Heart left ventricle (tissue), 16 donors: ENCODE measurements around the gene FAM98C. TPM values are rescaled to one million over a fixed set of nuclear protein-coding genes. Genes with fewer than 3 reads are reported as not detected.

Source experiments
- ATAC-seq, 4 donors: fragments of 200-7000 bp; cut with Tn5 transposase; one replicate each; pipeline ENCODE4 v1.9.1; 2020 to 2022; ENCODE audit warnings: moderate library complexity in 4 of 4, mild to moderate bottlenecking in 3 of 4, moderate number of reproducible peaks in 1 of 4
- DNase-seq, 5 donors: peaks; one replicate each; pipeline ENCODE4 v3.0.0-alpha.2; 2020
- H3K27ac ChIP-seq, 12 donors: fragments of 200-600 bp; sonication (generic) in 4 of 12; one replicate each; pipeline versions ENCODE4 v1.5.0 to v1.8.0; 2016 to 2022; ENCODE audit warnings: mild to moderate bottlenecking in 2 of 12
- H3K27me3 ChIP-seq, 9 donors: fragments of 200-600 bp; sonication (generic) in 2 of 9; one replicate each; pipeline versions ENCODE4 v1.5.1 to v1.8.0; 2016 to 2022; ENCODE audit warnings: mild to moderate bottlenecking in 3 of 9
- H3K36me3 ChIP-seq, 9 donors: fragments of 200-600 bp; sonication (generic) in 2 of 9; one replicate each; pipeline versions ENCODE4 v1.5.0 to v1.8.0; 2018 to 2022; ENCODE audit warnings: mild to moderate bottlenecking in 2 of 9
- H3K4me1 ChIP-seq, 12 donors: fragments of 200-600 bp; sonication (generic) in 4 of 12; one replicate each; pipeline versions ENCODE4 v1.5.0 to v1.8.0; 2016 to 2022; ENCODE audit warnings: mild to moderate bottlenecking in 3 of 12
- H3K4me3 ChIP-seq, 12 donors: fragments of 200-600 bp; sonication (generic) in 4 of 12; one replicate each; pipeline versions ENCODE4 v1.5.0 to v1.8.0; 2017 to 2022; ENCODE audit warnings: mild to moderate bottlenecking in 9 of 12, moderate library complexity in 4 of 12
- H3K9me3 ChIP-seq, 12 donors: fragments of 200-600 bp; sonication (generic) in 4 of 12; one replicate each; pipeline versions ENCODE4 v1.5.0 to v1.8.0; 2016 to 2022; ENCODE audit warnings: mild to moderate bottlenecking in 1 of 12
- CTCF ChIP-seq, 12 donors: fragments of 200-600 bp; sonication (generic) in 4 of 12; IDR thresholded peaks; one replicate each; pipeline versions ENCODE4 v1.5.0 to v1.8.0; 2018 to 2022; ENCODE audit warnings: antibody characterized with exemption in 12 of 12, mild to moderate bottlenecking in 5 of 12
- POLR2A ChIP-seq, 2 donors: fragments of 450-650 bp; IDR thresholded peaks; one replicate each; pipeline ENCODE4 v1.6.1; 2017; ENCODE audit warnings: antibody characterized with exemption in 2 of 2, mild to moderate bottlenecking in 2 of 2, moderate library complexity in 2 of 2
- WGBS, 4 donors: extraction: QIAGEN DNeasy Blood & Tissue Kit in 2 of 4; methylation state at CpG; one replicate each; pipeline versions ENCODE4 v1.1.5 to v1.1.7; 2013 to 2018; 5-methylcytosine and 5-hydroxymethylcytosine counted together
- intact Hi-C, 10 donors: fragments of 100-400 bp; cut with DNase I; formaldehyde crosslinking; loops; one replicate each; pipeline versions ENCODE4 v1.11.1 to v1.14.2; 2022
- polyA plus RNA-seq, 2 donors: library from polyadenylated mRNA; stranded (reverse); fragments of 200-250 nt; gene quantifications; one replicate each; pipeline ENCODE4 v1.2.3, GENCODE V29; 2013
- total RNA-seq, 9 donors: library from RNA; depleted of rRNA in 2 of 9; stranded (reverse); fragments of >200 nt in 2 of 9; fragmentation: NEBNext Ultra II Directional in 3 of 9; extraction: Animal tissue kit (Norgen Biotek cat#: 25700) in 3 of 9; gene quantifications; one replicate each; pipeline versions ENCODE4 v1.1.0 to v1.2.4, GENCODE V29; 2016 to 2023
- donor health status: ischemic (EF 13 %, LVEDD 7.1; RV severe dilation, severe dysfunction).
- donor health status: healthy with polysubstance abuse.
- donor health status: DM: no; HTN: yes; CAD: no.
- donor health status: DM: no; HTN: no; CAD: no.
- donor health status: ischemic (EF 25% LVEDD 6.9; RV normal size, moderate dysfunction).
- donor health status: ischemic (EF 25% LVEDD 5.7; RV mildly dilated, moderate dysfunction).
- donor health status: healthy.
- donor health status: DM: yes; HTN: yes; CAD: no.
- donor health status: ischemic (EF 35%, LVEDD 5.7; RV mildly dilated, moderate dysfunction).
- donor health status: nonischemic (EF 11% LVEDD 7.7; RV severe dilation, severe dysfunction).
- donor health status: DM: yes; HTN: yes; CAD: no.
- donor health status: PGD.
- donor health status: ischemic (EF 29% LVEDD 5.4; RV normal size, mild dysfunction).
- donor health status: nonischemic (EF 23%, LVEDD 6.1; RV moderate dilation, normal function).

FAM98C gene
- total and polyA plus RNA-seq, 11 donors, result 9.3 to 15.8 (median 11.8) TPM

DNA sequence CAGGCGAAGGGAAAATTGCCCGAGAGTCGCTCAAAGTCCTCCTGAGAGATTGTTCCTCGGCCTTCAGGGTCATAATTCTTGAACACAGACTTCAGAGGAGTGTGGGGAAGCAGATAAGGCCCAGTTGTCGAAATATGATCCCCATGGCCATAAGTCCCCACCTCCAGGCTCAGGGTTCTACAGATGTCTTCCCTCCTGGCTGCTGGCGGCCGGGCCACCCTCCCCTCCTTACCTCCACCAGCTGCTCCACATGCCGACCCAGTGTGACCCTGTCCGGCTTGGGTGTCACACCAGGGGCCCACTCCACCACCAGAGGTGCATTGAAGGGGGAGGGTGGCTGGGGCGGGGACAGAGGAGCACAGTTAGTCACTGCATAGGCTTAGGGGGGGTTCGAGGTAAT is 10.1 kb downstream of the FAM98C start:
- Histone ChIP-seq H3K27me3 (peaks cover 0 to 4% (median 0%) of the 10 kb centered on the region in 9 donors), H3K4me3 (no peak overlapping the region), H3K4me1 (peaks cover 0 to 8% (median 5%) of the 10 kb centered on the region in 12 donors), H3K36me3 (peaks cover 0 to 9% (median 0%) of the 10 kb centered on the region in 9 donors), H3K9me3 (no peaks in the 10 kb centered on the region), H3K27ac (no peak overlapping the region)
- DNase-seq (no peak), ATAC-seq (no peak)
- TF ChIP-seq CTCF (IDR thresholded peaks at IDR 0.05), result no peak
- TF ChIP-seq POLR2A (IDR thresholded peaks at IDR 0.05), result no peak
- WGBS, 4 donors, result 75 to 85% (median 79%) methylated on average over 11 of the region's 11 CpGs
- intact Hi-C loops, result loop anchor here in 1 of 10 donors (10.0 kb wide), 1 partner anchor 542 kb away; no protein-coding TSS in a partner anchor

DNA sequence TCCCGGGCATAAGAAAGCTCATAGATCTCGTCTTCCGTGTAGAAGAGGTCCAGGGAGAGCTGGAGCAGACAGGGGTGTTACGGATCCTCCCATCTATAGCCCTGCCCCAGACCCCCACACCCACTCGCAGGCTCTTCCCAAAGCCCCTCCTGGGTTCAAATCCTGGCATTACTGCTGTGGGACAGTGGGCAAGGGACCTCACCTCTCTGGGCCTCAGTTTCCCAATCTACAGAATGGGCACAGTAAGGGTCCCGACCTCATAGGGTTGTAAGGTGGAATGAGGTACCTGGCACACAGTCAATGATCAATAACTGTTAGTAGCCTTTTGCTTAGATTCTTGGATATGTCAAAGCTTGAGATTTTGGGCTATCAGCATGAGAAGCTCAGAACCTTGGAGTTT is 10.5 kb downstream of the FAM98C start:
- H3K27ac ChIP-seq, result no peak overlapping the region
- H3K4me1 ChIP-seq, result peaks cover 0 to 12% (median 8%) of the 10 kb centered on the region in 12 donors
- H3K4me3 ChIP-seq, result no peak overlapping the region
- H3K36me3 ChIP-seq, result peaks cover 0 to 5% (median 0%) of the 10 kb centered on the region in 9 donors
- H3K27me3 ChIP-seq, result peaks cover 0 to 9% (median 0%) of the 10 kb centered on the region in 9 donors
- TF ChIP-seq POLR2A (IDR thresholded peaks at IDR 0.05), result no peak
- no peak for TF ChIP-seq CTCF (IDR thresholded peaks at IDR 0.05)
- ATAC-seq, result no peak
- H3K9me3 ChIP-seq, result no peaks in the 10 kb centered on the region
- DNase-seq, result no peak
- intact Hi-C loops, result loop anchor here in 1 of 10 donors (10.0 kb wide), 1 partner anchor 541 kb away; no protein-coding TSS in a partner anchor
- WGBS, 4 donors, result 90 to 96% (median 92%) methylated on average over 6 of the region's 6 CpGs

DNA sequence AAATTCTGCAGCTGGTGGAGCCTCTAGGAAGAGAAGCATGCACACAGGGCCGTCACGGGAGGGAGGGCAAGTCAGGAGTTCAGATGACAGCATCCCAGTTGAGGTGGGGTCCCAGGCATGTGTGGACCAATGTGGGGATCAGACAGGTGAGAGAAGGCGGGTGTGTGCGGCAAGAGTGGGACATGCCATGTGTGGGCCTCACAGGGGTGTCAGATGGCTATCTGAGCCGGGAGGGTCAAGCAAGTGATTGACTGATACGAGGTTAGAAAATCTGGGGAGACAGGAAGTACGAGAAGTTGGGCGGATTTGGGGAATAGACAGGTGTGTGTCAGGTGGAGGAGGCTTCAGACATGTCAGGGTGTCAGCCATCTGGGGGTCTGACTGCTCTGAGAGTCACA is 14.3 kb downstream of the FAM98C start:
- no peak for DNase-seq
- no peak for TF ChIP-seq POLR2A (IDR thresholded peaks at IDR 0.05)
- no peak for TF ChIP-seq CTCF (IDR thresholded peaks at IDR 0.05)
- Histone ChIP-seq H3K27me3 (peaks cover 0 to 18% (median 0%) of the 10 kb centered on the region in 9 donors), H3K4me1 (peaks cover 0 to 16% (median 8%) of the 10 kb centered on the region in 12 donors), H3K9me3 (no peaks in the 10 kb centered on the region), H3K27ac (peak overlapping the region in 2 of 12 donors; percentile 33 to 52), H3K4me3 (no peak overlapping the region), H3K36me3 (no peaks in the 10 kb centered on the region)
- intact Hi-C loops, result loop anchor here in 1 of 10 donors (10.0 kb wide), 1 partner anchor 538 kb away; no protein-coding TSS in a partner anchor
- 81 to 91% (median 88%) methylated on average over 8 of the region's 8 CpGs for WGBS, 4 donors
- ATAC-seq, result no peak

DNA sequence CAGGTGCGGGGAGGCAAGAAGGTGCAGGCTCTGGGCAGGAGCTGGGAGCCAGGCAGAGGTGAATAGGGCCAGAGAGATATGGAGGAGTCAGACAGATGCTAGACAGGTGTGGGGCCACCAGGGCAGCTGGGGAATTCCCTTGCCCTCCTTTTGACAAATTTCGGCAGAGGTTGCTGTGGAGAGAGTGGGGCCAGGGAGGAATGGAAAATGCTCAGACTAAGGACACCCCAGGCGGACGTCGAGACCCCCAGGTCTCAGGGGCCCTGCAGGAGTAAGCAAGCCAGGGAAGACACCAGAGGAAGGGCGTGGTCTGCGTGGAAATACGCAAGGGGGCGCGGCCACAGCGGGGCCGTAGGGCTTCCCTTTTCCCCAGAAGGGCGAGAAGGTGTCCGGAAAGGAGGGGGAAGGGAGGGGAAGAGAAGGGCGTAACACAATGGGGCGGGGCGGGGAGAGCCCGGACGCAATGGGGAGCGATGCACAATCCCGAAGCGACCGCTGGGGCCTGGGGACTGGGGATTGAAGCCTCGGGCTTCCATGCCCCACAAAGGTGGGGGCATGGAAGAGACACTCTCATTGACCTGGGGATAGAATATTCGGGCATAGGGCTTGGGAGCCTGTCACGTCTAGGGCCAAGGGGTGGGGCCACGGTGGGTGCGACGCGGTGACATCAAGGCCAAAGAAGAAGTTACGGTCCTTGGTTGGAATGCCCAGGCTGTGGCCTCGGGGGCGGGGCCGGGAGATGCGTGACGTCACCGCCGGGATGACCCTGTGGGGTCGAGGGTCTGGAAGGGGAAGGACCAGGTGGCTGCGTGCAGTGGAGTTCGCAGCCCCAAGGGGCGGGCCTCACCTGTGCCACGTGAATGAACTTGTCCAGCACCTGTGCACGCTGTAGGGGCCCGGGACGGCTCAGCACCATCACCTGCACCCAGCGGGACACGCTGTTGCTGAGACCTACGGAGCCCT is 14.9 kb downstream of the FAM98C start:
- H3K4me1 ChIP-seq, result peaks cover 0 to 16% (median 8%) of the 10 kb centered on the region in 12 donors
- H3K36me3 ChIP-seq, result no peaks in the 10 kb centered on the region
- H3K9me3 ChIP-seq, result no peaks in the 10 kb centered on the region
- intact Hi-C loops, result loop anchor here in 1 of 10 donors (10.0 kb wide), 1 partner anchor 537 kb away; no protein-coding TSS in a partner anchor
- H3K4me3 ChIP-seq, result peak overlapping the region in 11 of 12 donors; percentile 18 to 56 (median 44)
- ATAC-seq, result peak; percentile 64 to 95 (median 86)
- TF ChIP-seq CTCF (IDR thresholded peaks at IDR 0.05), result peak in 1 of 12 donors; percentile 5
- TF ChIP-seq POLR2A (IDR thresholded peaks at IDR 0.05), result no peak
- peaks cover 0 to 18% (median 0%) of the 10 kb centered on the region in 9 donors for H3K27me3 ChIP-seq
- DNase-seq, result peak; percentile 56 to 83 (median 76)
- H3K27ac ChIP-seq, result peak overlapping the region in 3 of 12 donors; percentile 18 to 52 (median 33)
- 5 to 9% (median 6%) methylated on average over 32 to 49 of the region's 49 CpGs for WGBS, 4 donors
